MM.1S (cell line): Measurements from ENCODE around the gene OLFM4.

Experiments used
- EZH2 ChIP-seq: fragments of 300-600 bp; sonication (generic); optimal IDR thresholded peaks from 2 replicates; pipeline ENCODE3; 2017; ENCODE audit warnings: low read depth, mild to moderate bottlenecking, antibody characterized with exemption, low read length, mixed read lengths
- EZH2phosphoT487 ChIP-seq: fragments of 300-600 bp; sonication (generic); IDR thresholded peaks from 2 replicates; pipeline ENCODE4 v1.6.1; 2018; ENCODE audit warnings: antibody characterized with exemption, low read length
- TF ChIP-seq, protein P1 (sequence below): fragments of 300-600 bp; sonication (generic); IDR thresholded peaks from 2 replicates; pipeline ENCODE4 v1.5.1; 2016; ENCODE audit warnings: antibody characterized with exemption, low read length, mixed read lengths

- TF ChIP-seq, protein P1, sequence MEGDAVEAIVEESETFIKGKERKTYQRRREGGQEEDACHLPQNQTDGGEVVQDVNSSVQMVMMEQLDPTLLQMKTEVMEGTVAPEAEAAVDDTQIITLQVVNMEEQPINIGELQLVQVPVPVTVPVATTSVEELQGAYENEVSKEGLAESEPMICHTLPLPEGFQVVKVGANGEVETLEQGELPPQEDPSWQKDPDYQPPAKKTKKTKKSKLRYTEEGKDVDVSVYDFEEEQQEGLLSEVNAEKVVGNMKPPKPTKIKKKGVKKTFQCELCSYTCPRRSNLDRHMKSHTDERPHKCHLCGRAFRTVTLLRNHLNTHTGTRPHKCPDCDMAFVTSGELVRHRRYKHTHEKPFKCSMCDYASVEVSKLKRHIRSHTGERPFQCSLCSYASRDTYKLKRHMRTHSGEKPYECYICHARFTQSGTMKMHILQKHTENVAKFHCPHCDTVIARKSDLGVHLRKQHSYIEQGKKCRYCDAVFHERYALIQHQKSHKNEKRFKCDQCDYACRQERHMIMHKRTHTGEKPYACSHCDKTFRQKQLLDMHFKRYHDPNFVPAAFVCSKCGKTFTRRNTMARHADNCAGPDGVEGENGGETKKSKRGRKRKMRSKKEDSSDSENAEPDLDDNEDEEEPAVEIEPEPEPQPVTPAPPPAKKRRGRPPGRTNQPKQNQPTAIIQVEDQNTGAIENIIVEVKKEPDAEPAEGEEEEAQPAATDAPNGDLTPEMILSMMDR: no peak
- TF ChIP-seq EZH2phosphoT487: no peak
- TF ChIP-seq EZH2: no peak
Observed at GRCh38 chr13:53043398-53043797, 14.8 kb downstream of the OLFM4 start.
